ENCODE results near the gene B2M. TPM values are rescaled to one million over a fixed set of nuclear protein-coding genes. Genes with fewer than 3 reads are reported as not detected.

Gene B2M
- total and polyA plus RNA-seq, 2 of the 13 experiments (the other 11 are each of a cell fraction or from before 2014, with no cell fraction given), result 784 to 857 TPM

- H4K20me1 ChIP-seq (ENCODE audit: insufficient read depth, low read length), result no peaks in the 10 kb centered on the region
- intact Hi-C loops (cut with micrococcal nuclease; ENCODE audit: unreplicated experiment) (no loop called here), in situ Hi-C loops (cut with HindIII; ENCODE audit: extremely low pct_ligation_motif_present, low pct_unique_long_range_greater_than_20kb) (no loop called here)
- CTCF ChIA-PET (ENCODE audit: low intra/inter-chr PET ratio, low total read pairs), result no interaction called here
- no peak overlapping the region for H3K27ac ChIP-seq (ENCODE audit: extremely low read length, insufficient read depth, low read length)
- H3K27me3 ChIP-seq (ENCODE audit: control insufficient read depth in 1 of 2, insufficient read depth in 2 of 2, low read length in 2 of 2), result no peaks in the 10 kb centered on the region; a peak in 1 of 5 replicates
- no peak overlapping the region for H3K9ac ChIP-seq (ENCODE audit: insufficient read depth, low read depth, low read length)
- POLR2A ChIA-PET, result interaction anchor here (0.8 kb wide), 1 partner anchor 43 kb away, joined by 3 read pairs; the partner anchor contains the start of gene SPG11
- H3K79me2 ChIP-seq (ENCODE audit: insufficient read depth, low read length), result peaks cover 1% of the 10 kb centered on the region
- no peaks in the 10 kb centered on the region for H3K9me3 ChIP-seq (ENCODE audit: low read length)
- no peaks in the 10 kb centered on the region for H3K36me3 ChIP-seq (replicated peaks in 1 of 2; ENCODE audit: control insufficient read depth in 1 of 2, insufficient read depth in 2 of 2, low read length in 2 of 2)
- H3K4me3 ChIP-seq (replicated peaks in 1 of 3; ENCODE audit: insufficient read depth in 1 of 3, low read depth in 2 of 3, low read length in 3 of 3), result no peak overlapping the region
- WGBS (ENCODE audit: low lambda C conversion rate), result no CpG with 5 or more reads among the region's 2 CpGs
- DNase-seq (ENCODE audit: low spot score), result no peak
- no peak for ATAC-seq
- no peak for FAIRE-seq
- H3K4me1 ChIP-seq (ENCODE audit: insufficient read depth, low read length), result peaks cover 19% of the 10 kb centered on the region
- no peak overlapping the region for H2AFZ ChIP-seq (ENCODE audit: low read length)
- no peak overlapping the region for H3K4me2 ChIP-seq (ENCODE audit: low read depth, low read length)
- BruUV-seq (replicated peaks), result no TSS peak
- TF ChIP-seq ZSCAN30 (CRISPR knock-in tag; IDR thresholded peaks at IDR 0.05), result no peak
- TF ChIP-seq TCF7 (IDR thresholded peaks at IDR 0.05; ENCODE audit: low read depth), result no peak
- TF ChIP-seq HNF1B (CRISPR knock-in tag; IDR thresholded peaks at IDR 0.05), result no peak
- TF ChIP-seq ONECUT2 (CRISPR knock-in tag; IDR thresholded peaks at IDR 0.05), result no peak
- TF ChIP-seq ARNT (IDR thresholded peaks at IDR 0.05), result no peak
- no peak for TF ChIP-seq ZNF788 (CRISPR knock-in tag; IDR thresholded peaks at IDR 0.05; ENCODE audit: borderline replicate concordance)
- TF ChIP-seq ZBTB7A (CRISPR knock-in tag; IDR thresholded peaks at IDR 0.05), result no peak
- no peak for TF ChIP-seq SP4 (CRISPR knock-in tag; IDR thresholded peaks at IDR 0.05)
- no peak for TF ChIP-seq NR2F2 (IDR thresholded peaks at IDR 0.05; ENCODE audit: borderline replicate concordance, low read depth)
- TF ChIP-seq ZSCAN12 (CRISPR knock-in tag; IDR thresholded peaks at IDR 0.05), result no peak
- no peak for TF ChIP-seq RNF219 (CRISPR knock-in tag; IDR thresholded peaks at IDR 0.05)
- TF ChIP-seq CEBPB (IDR thresholded peaks at IDR 0.05; ENCODE audit: borderline replicate concordance, low read depth, low read length), result no peak
- no peak for TF ChIP-seq KIAA2018 (CRISPR knock-in tag; IDR thresholded peaks at IDR 0.05; ENCODE audit: borderline replicate concordance)
Measured at GRCh38 chr15:44706401-44706800, 4.9 kb upstream of the B2M start.
